K562 (cell line): Measurements from ENCODE around the gene HNRNPLL. TPM values are rescaled to one million over a fixed set of nuclear protein-coding genes. Genes with fewer than 3 reads are reported as not detected.

Experiments
- CBFA2T2 ChIP-seq: fragments of 450-650 bp; conservative IDR thresholded peaks from 2 replicates; pipeline ENCODE4 v1.6.1; 2017; ENCODE audit warnings: mild to moderate bottlenecking
- CBFA2T3 ChIP-seq: fragments of 450-650 bp; IDR thresholded peaks from 2 replicates; pipeline ENCODE4 v1.6.1; 2017
- CBX1 ChIP-seq: sonication (generic); IDR thresholded peaks from 2 replicates; pipeline ENCODE4 v1.6.1; 2016; ENCODE audit warnings: antibody characterized with exemption, low read depth, mild to moderate bottlenecking
- CREM ChIP-seq: IDR thresholded peaks from 2 replicates; pipeline ENCODE4 v1.6.1; 2014; ENCODE audit warnings: antibody characterized with exemption, low read depth
- DPF2 ChIP-seq: fragments of 450-650 bp; IDR thresholded peaks from 2 replicates; pipeline ENCODE4 v1.6.1; 2016
- GABPB1 ChIP-seq: sonication (generic); formaldehyde crosslinking; IDR thresholded peaks from 2 replicates; pipeline ENCODE4 v1.8.0; 2022; ENCODE audit warnings: mild to moderate bottlenecking, missing genetic modification reagents
- HDAC1 ChIP-seq, 2 experiments: fragments of 450-650 bp; IDR thresholded peaks; 2 replicates each; pipeline ENCODE4 v1.6.1; 2016 to 2017; ENCODE audit warnings: inconsistent platforms in 1 of 2, mild to moderate bottlenecking in 1 of 2, moderate library complexity in 1 of 2
- HDAC3 ChIP-seq: fragments of 450-650 bp; IDR thresholded peaks from 2 replicates; pipeline ENCODE4 v1.6.1; 2018; ENCODE audit warnings: borderline replicate concordance, mild to moderate bottlenecking, moderate library complexity; ENCODE audit not compliant: partially characterized antibody
- HDAC6 ChIP-seq: IDR thresholded peaks from 2 replicates; pipeline ENCODE4 v1.6.1; 2012; ENCODE audit warnings: low read depth, mild to moderate bottlenecking, control low read depth, inconsistent platforms, low read length, moderate library complexity
- LCOR ChIP-seq: sonication (generic); formaldehyde crosslinking; IDR thresholded peaks from 2 replicates; pipeline ENCODE4 v1.8.0; 2022; ENCODE audit warnings: mild to moderate bottlenecking, missing genetic modification reagents
- MAFK ChIP-seq: IDR thresholded peaks from 2 replicates; pipeline ENCODE4 v1.6.1; 2011; ENCODE audit warnings: low read length, improper control_type of control experiment
- MEF2A ChIP-seq: IDR thresholded peaks from 2 replicates; pipeline ENCODE4 v1.6.1; 2011; ENCODE audit warnings: low read depth, mild to moderate bottlenecking, low read length, moderate library complexity; ENCODE audit not compliant: control insufficient read depth
- NCOR1 ChIP-seq: fragments of 450-650 bp; IDR thresholded peaks from 2 replicates; pipeline ENCODE4 v1.6.1; 2016; ENCODE audit warnings: mild to moderate bottlenecking, moderate library complexity
- NFATC3 ChIP-seq: fragments of 450-650 bp; IDR thresholded peaks from 2 replicates; pipeline ENCODE4 v1.6.1; 2017; ENCODE audit warnings: mild to moderate bottlenecking
- PTRF ChIP-seq: fragments of 450-650 bp; IDR thresholded peaks from 2 replicates; pipeline ENCODE4 v1.6.1; 2016; ENCODE audit warnings: mild to moderate bottlenecking, missing genetic modification characterization, missing compliant biosample characterization
- RCOR1 ChIP-seq, 2 experiments: IDR thresholded peaks; 2 replicates each; pipeline ENCODE4 v1.6.1; 2012; ENCODE audit warnings: low read depth in 2 of 2, low read length in 2 of 2, borderline replicate concordance in 1 of 2, improper control_type of control experiment in 1 of 2
- RNF2 ChIP-seq: sonication (generic); IDR thresholded peaks from 2 replicates; pipeline ENCODE4 v1.6.1; 2016
- SMARCA4 ChIP-seq: fragments of 450-650 bp; IDR thresholded peaks from 2 replicates; pipeline ENCODE4 v1.6.1; 2016
- SOX6 ChIP-seq: fragments of 450-650 bp; IDR thresholded peaks from 2 replicates; pipeline ENCODE4 v1.6.1; 2014; ENCODE audit warnings: mild to moderate bottlenecking
- SP2 ChIP-seq: IDR thresholded peaks from 2 replicates; pipeline ENCODE4 v1.6.1; 2011; ENCODE audit warnings: mild to moderate bottlenecking, low read depth, low read length, moderate library complexity; ENCODE audit not compliant: poor library complexity, severe bottlenecking; ENCODE audit errors: extremely low read depth
- ZBTB5 ChIP-seq: fragments of 450-650 bp; IDR thresholded peaks from 2 replicates; pipeline ENCODE4 v1.6.1; 2017; ENCODE audit warnings: antibody characterized with exemption
- ZNF324 ChIP-seq: fragments of 250-450 bp; sonication (Bioruptor Pico); IDR thresholded peaks from 2 replicates; pipeline ENCODE4 v1.4.0; 2020; ENCODE audit warnings: mild to moderate bottlenecking
- polyA plus RNA-seq, 8 experiments: library from polyadenylated mRNA; depleted of rRNA in 4 of 8; stranded (reverse) in 5 of 8; unstranded in 3 of 8; fragments of >200 nt; fragmentation: Nextera tagmentation in 2 of 8; fragmentation: Illumina TruSeq in 1 of 8; extraction: Ambion mirVana in 2 of 8; extraction: Trizol in 1 of 8; gene quantifications; 2 replicates each; pipeline versions ENCODE4 v1.2.1 to v1.2.3, GENCODE V29; 2011 to 2014; ENCODE audit warnings: inconsistent platforms in 1 of 8, missing spikeins in 1 of 8
- total RNA-seq, 7 experiments: library from RNA; depleted of rRNA in 6 of 7; stranded (reverse); fragments of >200 nt in 6 of 7; fragmentation: Illumina TruSeq in 2 of 7; extraction: Trizol in 2 of 7; gene quantifications; 2 replicates each; pipeline versions ENCODE4 v1.2.1 to v1.2.3, GENCODE V29; 2011 to 2021; ENCODE audit warnings: low replicate concordance in 1 of 7
- TF ChIP-seq, protein P1 (sequence below): fragments of 450-650 bp; IDR thresholded peaks from 2 replicates; pipeline ENCODE4 v1.6.1; 2017; ENCODE audit warnings: mild to moderate bottlenecking, moderate library complexity
- TF ChIP-seq, protein P2 (sequence below): fragments of 250-450 bp; sonication (Bioruptor Pico); IDR thresholded peaks from 2 replicates; pipeline ENCODE4 v1.5.1; 2021; ENCODE audit warnings: mild to moderate bottlenecking
- TF ChIP-seq, protein P3 (sequence below): fragments of 450-650 bp; IDR thresholded peaks from 2 replicates; pipeline ENCODE4 v1.6.1; 2016; ENCODE audit warnings: mild to moderate bottlenecking

Gene HNRNPLL
- total and polyA plus RNA-seq, 9 of the 15 experiments (the other 6 are each of a cell fraction or from before 2014, with no cell fraction given), result 19.8 to 135 (median 57.8) TPM

- TF ChIP-seq, protein P1, sequence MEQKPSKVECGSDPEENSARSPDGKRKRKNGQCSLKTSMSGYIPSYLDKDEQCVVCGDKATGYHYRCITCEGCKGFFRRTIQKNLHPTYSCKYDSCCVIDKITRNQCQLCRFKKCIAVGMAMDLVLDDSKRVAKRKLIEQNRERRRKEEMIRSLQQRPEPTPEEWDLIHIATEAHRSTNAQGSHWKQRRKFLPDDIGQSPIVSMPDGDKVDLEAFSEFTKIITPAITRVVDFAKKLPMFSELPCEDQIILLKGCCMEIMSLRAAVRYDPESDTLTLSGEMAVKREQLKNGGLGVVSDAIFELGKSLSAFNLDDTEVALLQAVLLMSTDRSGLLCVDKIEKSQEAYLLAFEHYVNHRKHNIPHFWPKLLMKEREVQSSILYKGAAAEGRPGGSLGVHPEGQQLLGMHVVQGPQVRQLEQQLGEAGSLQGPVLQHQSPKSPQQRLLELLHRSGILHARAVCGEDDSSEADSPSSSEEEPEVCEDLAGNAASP, result no peak
- TF ChIP-seq MAFK (no peak), SP2 (no peak), HDAC1 (IDR thresholded peaks at IDR 0.05) (0 out of 4 replicates have a peak, but pooled peaks of 1 of the 2 experiments have one; percentile 25), CREM (peak; percentile 15; the same call in 1 of the 2 replicates), GABPB1 (CRISPR knock-in tag) (no peak), HDAC3 (peak; percentile 62), RNF2 (no peak; the same call in 1 of the 2 replicates), DPF2 (peak; percentile 79; the same call in 1 of the 2 replicates), SOX6 (peak; percentile 54), MEF2A (no peak), SMARCA4 (peak; percentile 48; the same call in 1 of the 2 replicates), RCOR1 (IDR thresholded peaks at IDR 0.05; ENCODE audit: borderline replicate concordance in 1 of 2, low read depth in 2 of 2, low read length in 2 of 2) (peak in 1 of 2 experiments; percentile 68; a peak in 2 of 4 replicates), CBFA2T3 (peak; percentile 96), HDAC6 (no peak), CBX1 (no peak), CBFA2T2 (peak; percentile 92), PTRF (tag) (no peak), NFATC3 (no peak), ZNF324 (CRISPR knock-in tag) (no peak), LCOR (CRISPR knock-in tag) (0 out of 2 replicates have a peak, but pooled peaks have one; percentile 27), ZBTB5 (no peak), NCOR1 (peak; percentile 89)
- TF ChIP-seq, protein P2, sequence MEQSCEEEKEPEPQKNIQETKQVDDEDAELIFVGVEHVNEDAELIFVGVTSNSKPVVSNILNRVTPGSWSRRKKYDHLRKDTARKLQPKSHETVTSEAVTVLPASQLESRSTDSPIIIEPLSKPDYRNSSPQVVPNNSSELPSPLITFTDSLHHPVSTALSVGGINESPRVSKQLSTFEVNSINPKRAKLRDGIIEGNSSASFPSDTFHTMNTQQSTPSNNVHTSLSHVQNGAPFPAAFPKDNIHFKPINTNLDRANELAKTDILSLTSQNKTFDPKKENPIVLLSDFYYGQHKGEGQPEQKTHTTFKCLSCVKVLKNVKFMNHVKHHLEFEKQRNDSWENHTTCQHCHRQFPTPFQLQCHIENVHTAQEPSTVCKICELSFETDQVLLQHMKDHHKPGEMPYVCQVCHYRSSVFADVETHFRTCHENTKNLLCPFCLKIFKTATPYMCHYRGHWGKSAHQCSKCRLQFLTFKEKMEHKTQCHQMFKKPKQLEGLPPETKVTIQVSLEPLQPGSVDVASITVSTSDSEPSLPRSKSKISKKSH (CRISPR knock-in tag), result no peak
- TF ChIP-seq, protein P3, sequence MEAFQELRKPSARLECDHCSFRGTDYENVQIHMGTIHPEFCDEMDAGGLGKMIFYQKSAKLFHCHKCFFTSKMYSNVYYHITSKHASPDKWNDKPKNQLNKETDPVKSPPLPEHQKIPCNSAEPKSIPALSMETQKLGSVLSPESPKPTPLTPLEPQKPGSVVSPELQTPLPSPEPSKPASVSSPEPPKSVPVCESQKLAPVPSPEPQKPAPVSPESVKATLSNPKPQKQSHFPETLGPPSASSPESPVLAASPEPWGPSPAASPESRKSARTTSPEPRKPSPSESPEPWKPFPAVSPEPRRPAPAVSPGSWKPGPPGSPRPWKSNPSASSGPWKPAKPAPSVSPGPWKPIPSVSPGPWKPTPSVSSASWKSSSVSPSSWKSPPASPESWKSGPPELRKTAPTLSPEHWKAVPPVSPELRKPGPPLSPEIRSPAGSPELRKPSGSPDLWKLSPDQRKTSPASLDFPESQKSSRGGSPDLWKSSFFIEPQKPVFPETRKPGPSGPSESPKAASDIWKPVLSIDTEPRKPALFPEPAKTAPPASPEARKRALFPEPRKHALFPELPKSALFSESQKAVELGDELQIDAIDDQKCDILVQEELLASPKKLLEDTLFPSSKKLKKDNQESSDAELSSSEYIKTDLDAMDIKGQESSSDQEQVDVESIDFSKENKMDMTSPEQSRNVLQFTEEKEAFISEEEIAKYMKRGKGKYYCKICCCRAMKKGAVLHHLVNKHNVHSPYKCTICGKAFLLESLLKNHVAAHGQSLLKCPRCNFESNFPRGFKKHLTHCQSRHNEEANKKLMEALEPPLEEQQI, result no peak
Observed at GRCh38 chr2:38613849-38614213, 11.1 kb upstream of the HNRNPLL start (continued).
